ENCODE results near the gene ENTPD3.
"Not testable (repeated sequence)": the region's sequence is repeated elsewhere in the genome, so short reads cannot be mapped to it uniquely, and the experiment has no call there.

Gene ENTPD3

GRCh38 chr3:40407007-40407406, 20.0 kb downstream of the ENTPD3 start:
- no peak for DNase-seq (ENCODE audit: low spot score)

- no peak for DNase-seq (ENCODE audit: low spot score)
These were observed 20.6 kb downstream of the ENTPD3 start for GRCh38 chr3:40407611-40408010.

GRCh38 chr3:40414270-40414669, 27.3 kb downstream of the ENTPD3 start:
- DNase-seq (ENCODE audit: low spot score), result no peak

GRCh38 chr3:40417845-40418543, 31.0 kb downstream of the ENTPD3 start:
- DNase-seq (ENCODE audit: low spot score), result no peak

GRCh38 chr3:40422861-40423260, 35.9 kb downstream of the ENTPD3 start:
- no peak for DNase-seq (ENCODE audit: low spot score)

GRCh38 chr3:40427045-40427669, 40.2 kb downstream of the ENTPD3 start:
- no peak for DNase-seq (ENCODE audit: low spot score)

GRCh38 chr3:40432793-40433192, 45.8 kb downstream of the ENTPD3 start:
- no peak for DNase-seq (ENCODE audit: low spot score)

GRCh38 chr3:40437889-40438288, 50.9 kb downstream of the ENTPD3 start:
- DNase-seq (ENCODE audit: low spot score), result no peak

GRCh38 chr3:40445062-40445461, 58.1 kb downstream of the ENTPD3 start:
- no peak for DNase-seq (ENCODE audit: low spot score)

- DNase-seq (ENCODE audit: low spot score), result no peak
These were observed 58.9 kb downstream of the ENTPD3 start for GRCh38 chr3:40445880-40446279.

- no peak for DNase-seq (ENCODE audit: low spot score)
These were observed 63.5 kb downstream of the ENTPD3 start for GRCh38 chr3:40450438-40450837.

- DNase-seq (ENCODE audit: low spot score), result no peak
These were observed 64.6 kb downstream of the ENTPD3 start for GRCh38 chr3:40451551-40451950.

GRCh38 chr3:40452057-40452456, 65.1 kb downstream of the ENTPD3 start:
- no peak for DNase-seq (ENCODE audit: low spot score)

- DNase-seq (ENCODE audit: low spot score), result no peak
These were observed 65.5 kb downstream of the ENTPD3 start for GRCh38 chr3:40452562-40452875.

GRCh38 chr3:40452876-40453730, 66.1 kb downstream of the ENTPD3 start:
- DNase-seq (ENCODE audit: low spot score), result peak; percentile 99

- no peak for DNase-seq (ENCODE audit: low spot score)
These were observed 66.9 kb downstream of the ENTPD3 start for GRCh38 chr3:40453933-40454332.

- DNase-seq (ENCODE audit: low spot score), result no peak
These were observed 68.3 kb downstream of the ENTPD3 start for GRCh38 chr3:40455328-40455727.

- no peak for DNase-seq (ENCODE audit: low spot score)
These were observed 69.4 kb downstream of the ENTPD3 start for GRCh38 chr3:40456279-40456939.

- peak; percentile 97 for DNase-seq (ENCODE audit: low spot score)
These were observed 70.2 kb downstream of the ENTPD3 start, which contains the start of gene RPL14 for GRCh38 chr3:40456940-40457823. RPL14 (plus strand) TSS chr3:40457339; CDS start chr3:40457472, 133 bp downstream.

- DNase-seq (ENCODE audit: low spot score), result no peak
These were observed 71.5 kb downstream of the ENTPD3 start for GRCh38 chr3:40458473-40458872.

GRCh38 chr3:40460481-40460880, 73.5 kb downstream of the ENTPD3 start:
- not testable (repeated sequence) for DNase-seq (ENCODE audit: low spot score)

Measured in AG08395 (cell line).